ENCODE results near the gene TMEM190. TPM values are rescaled to one million over a fixed set of nuclear protein-coding genes. Genes with fewer than 3 reads are reported as not detected.

The TMEM190 gene
- total RNA-seq, 1 experiment from 2014 or later: not detected

- no peak for DNase-seq (ENCODE audit: low read depth)
Measured at GRCh38 chr19:55350620-55351315, 25.9 kb upstream of the TMEM190 start.

DNA sequence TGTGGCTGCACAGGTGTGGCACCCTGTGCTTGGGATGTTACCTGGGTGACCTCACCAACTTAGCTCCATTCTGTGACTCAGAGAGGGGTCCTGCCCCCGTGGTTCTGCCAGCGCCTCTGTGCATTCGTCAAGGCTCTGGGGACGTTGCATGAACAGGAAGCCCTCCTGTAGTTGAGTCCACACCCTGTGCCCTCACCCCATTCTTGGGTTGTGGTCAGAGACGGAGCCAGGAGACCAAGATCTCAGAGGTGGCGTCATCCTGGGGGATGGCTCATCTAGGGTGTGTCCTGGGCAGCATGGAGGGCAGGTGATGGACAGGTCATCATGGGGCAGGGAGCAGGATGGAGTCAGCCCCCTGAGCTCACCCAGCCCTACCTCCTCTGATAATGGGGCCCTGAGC is 24.6 kb upstream of the TMEM190 start:
- DNase-seq (ENCODE audit: low read depth): peak; percentile 65

- no peak for DNase-seq (ENCODE audit: low read depth)
Measured at GRCh38 chr19:55352549-55353145, 24.0 kb upstream of the TMEM190 start.

DNA sequence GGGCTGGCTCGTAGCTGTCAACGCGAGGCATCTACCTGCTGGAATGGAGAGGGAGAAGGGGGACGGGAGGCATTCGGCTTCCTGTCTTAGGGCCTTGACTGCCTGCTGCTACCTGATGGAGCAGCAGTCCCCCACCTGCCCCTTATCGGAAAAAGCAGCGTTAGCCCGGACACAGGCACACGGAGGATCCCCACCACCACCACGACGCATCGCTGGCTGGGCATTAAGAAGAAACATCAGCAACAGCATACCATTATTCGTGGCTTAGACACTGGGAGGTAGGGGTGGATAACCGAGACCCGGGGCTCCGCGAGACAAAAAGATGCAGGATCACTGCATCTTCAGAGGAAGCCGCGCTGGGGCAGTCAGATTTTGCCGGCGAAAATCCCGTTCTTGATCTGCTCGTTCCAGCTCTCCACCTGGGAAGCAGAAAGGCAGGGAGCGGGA is 23.2 kb upstream of the TMEM190 start:
- DNase-seq (ENCODE audit: low read depth): no peak

DNA sequence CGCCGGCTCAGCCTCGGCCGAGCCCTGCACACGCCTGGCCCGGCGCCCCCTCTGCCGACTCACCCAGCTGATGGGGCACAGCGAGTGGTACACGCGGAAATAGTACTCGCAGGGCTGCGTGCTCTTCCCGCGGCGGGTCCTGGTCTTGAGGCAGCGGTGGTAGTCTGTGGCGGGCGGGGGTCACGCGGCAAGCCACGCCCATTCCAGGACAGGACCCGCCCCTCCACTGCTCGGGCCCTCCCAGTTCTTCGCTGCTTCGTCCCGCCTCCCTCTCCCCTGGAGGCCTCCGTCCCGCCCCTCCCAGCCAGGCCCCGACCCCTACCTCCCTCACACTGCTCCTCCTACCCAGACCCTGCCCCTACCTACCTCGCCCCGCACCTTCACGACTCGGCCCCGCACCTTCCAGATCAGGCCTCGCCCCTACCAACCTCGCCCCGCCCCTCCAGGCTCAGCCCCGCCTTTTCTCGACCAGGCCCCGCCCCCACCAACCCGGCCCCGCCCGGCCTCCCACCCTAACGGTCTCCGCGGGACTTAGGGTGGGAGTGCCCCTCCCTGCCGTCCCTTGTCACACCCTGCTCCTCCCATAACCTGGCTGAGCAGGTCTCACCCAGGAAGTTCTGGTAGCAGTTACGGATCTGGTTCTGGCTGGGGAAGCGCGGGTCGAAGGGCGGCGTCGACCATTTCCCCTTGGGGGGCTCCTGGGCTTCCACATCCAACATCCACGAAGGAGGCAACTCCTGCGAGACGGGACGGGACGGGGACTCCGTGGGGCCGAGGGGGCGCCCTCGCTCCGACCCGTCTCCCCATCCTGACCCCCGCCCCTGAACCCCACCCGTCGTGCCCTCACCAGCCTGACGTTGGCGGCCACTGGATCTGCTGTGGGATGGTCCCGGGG is 22.6 kb upstream of the TMEM190 start:
- DNase-seq (ENCODE audit: low read depth): peak; percentile 73

DNA sequence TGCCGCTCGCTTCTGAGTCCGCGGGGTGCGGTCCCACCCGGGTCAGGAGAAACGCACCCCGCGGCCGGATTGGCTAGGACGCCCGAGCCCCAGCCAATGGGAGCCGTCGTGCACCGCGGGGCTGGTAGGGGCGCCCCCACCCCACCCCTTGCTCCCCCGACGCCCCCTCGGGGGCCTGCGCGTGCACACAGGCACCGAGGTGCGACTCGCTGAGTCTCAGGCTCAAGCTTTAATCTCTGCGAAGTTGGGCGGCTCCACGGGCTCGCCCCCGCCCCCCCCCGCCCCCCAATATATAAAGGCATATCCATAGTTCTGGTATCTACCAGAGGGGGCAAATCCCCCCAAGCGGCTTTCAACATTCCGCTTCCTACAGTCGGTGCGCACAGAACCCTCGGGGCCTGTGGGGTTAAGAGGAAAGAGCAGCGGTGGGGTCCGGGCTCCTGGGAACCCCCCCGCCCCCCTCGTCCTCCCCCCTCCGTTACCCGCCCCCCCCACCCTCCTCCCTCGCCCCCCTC is 21.9 kb upstream of the TMEM190 start, which contains the start of gene COX6B2:
Gene COX6B2 (minus strand): TSS at position 22 of the 515 bp plus-strand sequence. CDS start 198 bp downstream, outside the sequence.
- no peak for DNase-seq (ENCODE audit: low read depth)

GRCh38 chr19:55355213-55355821 is 21.3 kb upstream of the TMEM190 start:
- no peak for DNase-seq (ENCODE audit: low read depth)

GRCh38 chr19:55358493-55358892 is 18.1 kb upstream of the TMEM190 start:
- DNase-seq (ENCODE audit: low read depth): no peak

GRCh38 chr19:55358943-55359908 is 17.4 kb upstream of the TMEM190 start:
- no peak for DNase-seq (ENCODE audit: low read depth)

DNA sequence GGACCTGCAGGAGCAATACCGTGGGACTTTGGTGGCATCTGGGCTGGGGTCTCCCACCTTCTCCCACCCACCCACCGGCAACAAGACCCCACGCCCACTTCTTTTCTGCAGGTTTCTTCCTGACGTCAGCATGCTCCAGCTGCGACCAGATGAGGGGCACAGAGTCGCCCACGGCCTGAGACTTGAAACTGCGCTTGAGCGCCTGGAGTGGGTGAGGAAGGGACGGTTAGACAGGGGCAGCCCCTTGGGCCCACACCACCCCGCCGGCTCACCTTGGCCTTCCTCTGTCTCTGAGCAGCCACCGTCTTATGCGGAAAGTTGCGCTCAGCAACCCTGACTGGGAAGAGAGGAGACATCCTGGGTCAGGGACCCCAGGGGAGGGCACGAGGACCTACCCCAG is 15.7 kb upstream of the TMEM190 start:
- no peak for DNase-seq (ENCODE audit: low read depth)

DNA sequence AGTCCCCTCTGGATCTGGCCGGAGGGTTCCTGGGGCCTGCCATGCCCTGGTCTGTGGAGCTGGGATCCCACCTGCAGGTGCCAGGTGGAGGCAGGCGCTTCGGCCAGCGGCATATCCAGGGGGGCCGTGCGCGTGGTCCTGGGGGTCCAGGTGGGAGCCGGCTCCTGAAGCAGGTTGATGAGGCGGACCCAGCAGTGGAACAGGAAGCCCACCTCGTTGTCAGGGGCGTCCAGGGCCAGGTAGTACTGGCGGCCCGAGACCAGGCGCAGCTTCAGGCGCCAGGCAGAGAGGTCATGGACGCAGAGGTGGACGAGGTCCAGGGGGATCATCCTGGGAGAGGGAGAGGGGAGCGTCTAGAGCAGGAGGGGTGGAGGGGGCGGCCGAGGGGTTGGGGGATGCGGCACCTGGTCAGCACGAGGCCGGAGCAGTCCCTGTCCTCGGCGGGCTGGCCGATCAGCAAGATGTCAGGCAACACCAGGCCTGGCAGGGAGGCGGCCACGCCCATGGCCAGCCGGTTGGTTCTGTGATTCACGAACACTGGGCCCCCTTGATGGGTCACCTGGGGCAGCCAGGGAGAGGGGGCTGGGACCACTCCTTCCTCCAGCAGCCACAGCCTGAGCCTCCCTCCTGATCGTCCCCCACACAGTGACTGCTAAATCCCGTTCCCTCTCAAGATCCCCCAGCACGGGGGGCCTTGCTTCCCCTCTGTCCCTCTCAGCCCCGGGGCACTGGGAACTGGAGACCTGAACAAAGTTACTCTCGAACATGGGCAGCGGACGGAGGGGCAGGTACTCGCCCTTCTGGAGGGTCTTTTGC is 14.2 kb upstream of the TMEM190 start:
- DNase-seq (ENCODE audit: low read depth): no peak

- no peak for DNase-seq (ENCODE audit: low read depth)
Measured at GRCh38 chr19:55362990-55363716, 13.5 kb upstream of the TMEM190 start, which contains the start of gene GARIN5B. Gene GARIN5B, minus strand, starts transcription at chr19:55363260. Its CDS starts 194 bp downstream, at chr19:55363066.

- DNase-seq (ENCODE audit: low read depth): no peak
Measured at GRCh38 chr19:55365245-55365644, 11.4 kb upstream of the TMEM190 start.

GRCh38 chr19:55365964-55366363 is 10.7 kb upstream of the TMEM190 start:
- no peak for DNase-seq (ENCODE audit: low read depth)

GRCh38 chr19:55366790-55367189 is 9.8 kb upstream of the TMEM190 start:
- DNase-seq (ENCODE audit: low read depth): no peak

DNA sequence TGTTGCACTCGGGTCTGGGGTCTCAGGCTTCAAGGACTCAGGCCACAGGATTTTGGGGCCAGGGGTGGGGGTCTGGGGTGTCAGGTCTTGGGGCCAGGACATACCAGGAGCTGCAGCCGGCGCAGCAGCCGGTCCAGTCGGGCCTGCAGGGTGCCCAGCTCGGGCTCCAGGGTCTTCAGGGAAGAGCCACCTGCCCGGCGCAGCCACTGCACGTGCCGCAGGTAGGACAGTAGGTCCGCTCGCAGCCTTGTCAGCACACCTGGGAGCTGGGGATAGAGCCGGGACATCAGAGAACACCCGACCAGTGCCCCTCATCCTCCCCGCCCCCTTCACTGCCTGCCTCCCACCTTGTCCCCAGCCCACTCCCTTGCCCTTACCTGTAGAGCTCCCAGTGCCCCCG is 8.5 kb upstream of the TMEM190 start:
- no peak for DNase-seq (ENCODE audit: low read depth)

DNA sequence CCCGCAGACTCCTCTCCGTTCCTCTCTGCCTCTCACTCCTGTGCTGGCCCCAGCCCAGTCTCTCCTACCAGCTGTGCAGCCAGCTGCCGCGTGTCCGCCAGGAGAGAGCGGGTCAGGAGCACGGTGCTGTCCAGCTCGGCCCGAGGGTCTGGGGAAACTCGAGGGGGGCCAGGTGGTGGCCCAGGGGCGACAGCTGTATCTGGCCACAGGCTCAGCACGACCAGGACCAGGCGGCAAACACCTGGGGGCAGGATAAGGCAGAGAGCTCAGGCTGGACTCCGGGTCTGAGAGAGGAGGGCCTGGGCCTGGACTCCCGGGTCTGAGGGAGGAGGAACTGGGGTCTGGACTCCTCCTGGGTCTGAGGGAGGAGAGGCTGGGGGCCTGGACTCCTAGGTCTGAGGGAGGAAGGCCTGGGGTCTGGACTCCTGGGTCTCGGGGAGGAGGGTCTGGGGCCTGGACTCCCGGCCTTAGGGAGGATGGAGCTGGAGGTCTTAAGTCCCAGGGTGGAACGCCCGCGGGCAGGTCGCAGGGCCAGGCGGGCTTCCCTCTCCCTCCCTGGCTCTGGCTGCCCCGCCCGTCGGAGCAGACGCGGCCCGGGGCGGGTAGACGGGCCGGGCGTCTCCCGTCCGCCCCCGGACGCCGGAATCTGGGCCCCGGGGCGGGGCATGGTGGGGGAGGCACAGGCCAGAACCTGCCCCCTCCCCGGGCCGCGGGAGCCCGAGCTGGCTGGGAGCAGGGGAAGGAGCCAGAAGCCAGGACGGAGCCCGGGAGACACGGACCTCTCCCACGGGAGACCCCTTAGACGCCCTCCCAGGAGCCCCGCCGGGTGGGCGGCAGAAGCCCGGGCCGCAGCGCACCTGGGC is 7.7 kb upstream of the TMEM190 start:
- DNase-seq (ENCODE audit: low read depth): peak; percentile 69
